Spleen (tissue), 7 donors: ENCODE results near the gene ICAM2.

ENCODE experiments used
- POLR2A ChIP-seq, 3 donors: fragments of 450-650 bp; IDR thresholded peaks; one replicate each; pipeline ENCODE4 v1.5.1; 2017; ENCODE audit warnings: antibody characterized with exemption in 3 of 3, mild to moderate bottlenecking in 1 of 3
- POLR2AphosphoS5 ChIP-seq, 3 donors: sonication (generic); formaldehyde crosslinking; IDR thresholded peaks; one replicate each; pipeline ENCODE4 v1.5.1; 2017; ENCODE audit warnings: antibody characterized with exemption in 3 of 3
- TF ChIP-seq, protein P1 (sequence below), 11 experiments: fragments of 200-600 bp in 7 of 11; fragments of 450-650 bp in 4 of 11; sonication (generic) in 4 of 11; IDR thresholded peaks in 8 of 11; conservative IDR thresholded peaks in 3 of 11; 1 replicate in 7 of 11; 2 replicates in 4 of 11; pipeline versions ENCODE4 v1.4.0 to v1.8.0; 2016 to 2021; ENCODE audit warnings: antibody characterized with exemption in 11 of 11, inconsistent platforms in 4 of 11, mild to moderate bottlenecking in 1 of 11
- donor health status: DM: no; HTN: no; CAD: no; lungs with moderate emphysema.
- donor health status: DM: no; HTN: no; CAD: no.
- donor health status: DM: no; HTN: no; CAD: no.

DNA sequence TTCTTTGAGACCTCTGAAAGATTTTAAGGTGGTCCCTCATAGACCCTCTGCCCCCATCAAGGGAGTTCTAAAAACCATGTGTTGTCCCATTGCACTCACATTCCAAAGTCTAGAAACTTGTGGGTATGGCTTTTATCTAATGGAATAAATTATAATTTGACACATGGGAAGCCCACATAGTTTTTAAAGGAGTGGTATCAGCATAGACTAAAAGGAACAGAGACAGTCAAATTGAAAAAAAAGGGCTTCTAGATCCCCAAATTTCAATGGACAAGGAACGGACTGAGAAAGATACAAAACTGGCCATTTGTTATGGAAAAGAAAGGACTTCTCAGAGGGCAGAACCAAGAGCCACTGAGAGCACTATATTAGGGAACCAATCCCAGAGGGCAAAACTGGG, 48.7 kb upstream of the ICAM2 start:
- TF ChIP-seq, protein P1, sequence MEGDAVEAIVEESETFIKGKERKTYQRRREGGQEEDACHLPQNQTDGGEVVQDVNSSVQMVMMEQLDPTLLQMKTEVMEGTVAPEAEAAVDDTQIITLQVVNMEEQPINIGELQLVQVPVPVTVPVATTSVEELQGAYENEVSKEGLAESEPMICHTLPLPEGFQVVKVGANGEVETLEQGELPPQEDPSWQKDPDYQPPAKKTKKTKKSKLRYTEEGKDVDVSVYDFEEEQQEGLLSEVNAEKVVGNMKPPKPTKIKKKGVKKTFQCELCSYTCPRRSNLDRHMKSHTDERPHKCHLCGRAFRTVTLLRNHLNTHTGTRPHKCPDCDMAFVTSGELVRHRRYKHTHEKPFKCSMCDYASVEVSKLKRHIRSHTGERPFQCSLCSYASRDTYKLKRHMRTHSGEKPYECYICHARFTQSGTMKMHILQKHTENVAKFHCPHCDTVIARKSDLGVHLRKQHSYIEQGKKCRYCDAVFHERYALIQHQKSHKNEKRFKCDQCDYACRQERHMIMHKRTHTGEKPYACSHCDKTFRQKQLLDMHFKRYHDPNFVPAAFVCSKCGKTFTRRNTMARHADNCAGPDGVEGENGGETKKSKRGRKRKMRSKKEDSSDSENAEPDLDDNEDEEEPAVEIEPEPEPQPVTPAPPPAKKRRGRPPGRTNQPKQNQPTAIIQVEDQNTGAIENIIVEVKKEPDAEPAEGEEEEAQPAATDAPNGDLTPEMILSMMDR (IDR thresholded peaks at IDR 0.05 in 8 of 11, conservative IDR thresholded peaks at IDR 0.05 in 3 of 11) = no peak
- TF ChIP-seq POLR2A (IDR thresholded peaks at IDR 0.05) (no peak), POLR2AphosphoS5 (IDR thresholded peaks at IDR 0.05) (no peak)
